ENCODE data around the gene KIF18B. TPM values are rescaled to one million over a fixed set of nuclear protein-coding genes. Genes with fewer than 3 reads are reported as not detected.

The KIF18B gene
- total RNA-seq, 1 donor from 2014 or later: 20.2 TPM

- Mint-ChIP-seq H3K4me3 (peak overlapping the region; percentile 28), H3K27me3 (ENCODE audit: low read depth) (peaks cover 43% of the 10 kb centered on the region), H3K27ac (no peak overlapping the region), H3K36me3 (no peaks in the 10 kb centered on the region), H3K4me1 (peaks cover 2% of the 10 kb centered on the region), H3K9me3 (no peaks in the 10 kb centered on the region)
- DNase-seq (ENCODE audit: low spot score in 2 of 2, unreplicated experiment in 2 of 2): peak in 1 of 2 experiments; percentile 60
- TF ChIP-seq CTCF (IDR thresholded peaks at IDR 0.05; ENCODE audit: unreplicated experiment): no peak
These were observed 36.2 kb downstream of the KIF18B start for GRCh38 chr17:44911133-44912001.

GRCh38 chr17:44910231-44911106, 37.1 kb downstream of the KIF18B start:
- Mint-ChIP-seq H3K36me3 (no peaks in the 10 kb centered on the region), H3K9me3 (no peaks in the 10 kb centered on the region), H3K4me3 (no peak overlapping the region), H3K27me3 (ENCODE audit: low read depth) (peaks cover 47% of the 10 kb centered on the region), H3K27ac (no peak overlapping the region), H3K4me1 (peaks cover 2% of the 10 kb centered on the region)
- no peak for DNase-seq (ENCODE audit: low spot score in 2 of 2, unreplicated experiment in 2 of 2)
- no peak for TF ChIP-seq CTCF (IDR thresholded peaks at IDR 0.05; ENCODE audit: unreplicated experiment)

- Mint-ChIP-seq H3K27me3 (ENCODE audit: low read depth) (peaks cover 45% of the 10 kb centered on the region), H3K9me3 (no peaks in the 10 kb centered on the region), H3K36me3 (no peaks in the 10 kb centered on the region), H3K4me1 (peaks cover 2% of the 10 kb centered on the region), H3K27ac (no peak overlapping the region), H3K4me3 (no peak overlapping the region)
- DNase-seq (ENCODE audit: low spot score in 2 of 2, unreplicated experiment in 2 of 2): no peak
- no peak for TF ChIP-seq CTCF (IDR thresholded peaks at IDR 0.05; ENCODE audit: unreplicated experiment)
These were observed 37.9 kb downstream of the KIF18B start for GRCh38 chr17:44909681-44910144.

GRCh38 chr17:44908761-44909326, 38.7 kb downstream of the KIF18B start:
- Mint-ChIP-seq H3K27me3 (ENCODE audit: low read depth) (peaks cover 39% of the 10 kb centered on the region), H3K4me1 (peaks cover 2% of the 10 kb centered on the region), H3K36me3 (no peaks in the 10 kb centered on the region), H3K9me3 (no peaks in the 10 kb centered on the region), H3K4me3 (no peak overlapping the region), H3K27ac (no peak overlapping the region)
- TF ChIP-seq CTCF (IDR thresholded peaks at IDR 0.05; ENCODE audit: unreplicated experiment): no peak
- no peak for DNase-seq (ENCODE audit: low spot score in 2 of 2, unreplicated experiment in 2 of 2)

GRCh38 chr17:44907729-44908470, 39.7 kb downstream of the KIF18B start:
- Mint-ChIP-seq H3K9me3 (no peaks in the 10 kb centered on the region), H3K4me1 (peaks cover 2% of the 10 kb centered on the region), H3K27ac (no peak overlapping the region), H3K36me3 (no peaks in the 10 kb centered on the region), H3K27me3 (ENCODE audit: low read depth) (peaks cover 31% of the 10 kb centered on the region), H3K4me3 (no peak overlapping the region)
- TF ChIP-seq CTCF (IDR thresholded peaks at IDR 0.05; ENCODE audit: unreplicated experiment): no peak
- DNase-seq (ENCODE audit: low spot score in 2 of 2, unreplicated experiment in 2 of 2): no peak
